Transverse colon (tissue), 4 donors: ENCODE results near the gene FARP1. TPM values are rescaled to one million over a fixed set of nuclear protein-coding genes. Genes with fewer than 3 reads are reported as not detected.

Source experiments
- DNase-seq: peaks from one replicate; pipeline ENCODE4 v3.0.0-alpha.2; 2019
- H3K27ac ChIP-seq, 4 donors: fragments of 200-600 bp; sonication (generic); 2 replicates each; pipeline ENCODE4 v1.5.1; 2016 to 2018; ENCODE audit warnings: inconsistent platforms in 4 of 4
- H3K27me3 ChIP-seq: fragments of 200-600 bp; sonication (generic); 2 replicates; pipeline ENCODE4 v1.5.1; 2017; ENCODE audit warnings: inconsistent platforms
- H3K36me3 ChIP-seq, 4 donors: fragments of 200-600 bp; sonication (generic); 2 replicates each; pipeline ENCODE4 v1.5.1; 2017 to 2019; ENCODE audit warnings: inconsistent platforms in 4 of 4
- H3K4me1 ChIP-seq, 4 donors: fragments of 200-600 bp; sonication (generic); 2 replicates each; pipeline ENCODE4 v1.5.1; 2017 to 2020; ENCODE audit warnings: inconsistent platforms in 4 of 4
- H3K4me3 ChIP-seq, 4 donors: fragments of 200-600 bp; sonication (generic); 1 replicate in 1 of 4; 2 replicates in 3 of 4; pipeline versions ENCODE4 v1.5.1 to v1.6.1; 2017 to 2019; ENCODE audit warnings: inconsistent platforms in 4 of 4
- H3K9me3 ChIP-seq, 2 donors: fragments of 200-600 bp; sonication (generic); 2 replicates each; pipeline ENCODE4 v1.5.1; 2017 to 2019; ENCODE audit warnings: inconsistent platforms in 2 of 2
- EP300 ChIP-seq: sonication (generic); formaldehyde crosslinking; IDR thresholded peaks from one replicate; pipeline ENCODE4 v1.6.1; 2017; ENCODE audit warnings: antibody characterized with exemption, low read depth
- POLR2A ChIP-seq: fragments of 450-650 bp; IDR thresholded peaks from one replicate; pipeline ENCODE4 v1.6.1; 2016; ENCODE audit warnings: antibody characterized with exemption, mild to moderate bottlenecking, moderate library complexity
- POLR2AphosphoS5 ChIP-seq, 3 donors: sonication (generic); formaldehyde crosslinking; IDR thresholded peaks; one replicate each; pipeline ENCODE4 v1.6.1; 2016; ENCODE audit warnings: antibody characterized with exemption in 3 of 3
- WGBS, 2 donors: methylation state at CpG; one replicate each; pipeline ENCODE4 v1.1.5; 2018; ENCODE audit warnings: low coverage in 1 of 2; 5-methylcytosine and 5-hydroxymethylcytosine counted together
- in situ Hi-C, 4 donors: fragments of 200-750 bp; cut with MboI; loops; one replicate each; pipeline versions ENCODE4 v1.15.0 to v1.15.1; 2017; ENCODE audit warnings: low sequenced_read_pairs in 3 of 4, low pct_ligation_motif_present in 1 of 4, low pct_unique_long_range_greater_than_20kb in 1 of 4
- intact Hi-C: fragments of 100-400 bp; cut with DNase I; formaldehyde crosslinking; loops from one replicate; pipeline ENCODE4 v1.15.1; 2023; ENCODE audit warnings: low total_unique reads
- total RNA-seq, 4 donors: library from RNA; depleted of rRNA; stranded (reverse); fragments of >200 nt; gene quantifications; one replicate each; pipeline ENCODE4 v1.1.0, GENCODE V29; 2016
- TF ChIP-seq, protein P1 (sequence below), 5 experiments: fragments of 200-600 bp in 3 of 5; fragments of 450-650 bp in 2 of 5; sonication (generic) in 3 of 5; IDR thresholded peaks; 1 replicate in 2 of 5; 2 replicates in 3 of 5; pipeline ENCODE4 v1.5.1; 2016 to 2017; ENCODE audit warnings: antibody characterized with exemption in 5 of 5, inconsistent platforms in 3 of 5, mild to moderate bottlenecking in 2 of 5, moderate library complexity in 1 of 5

Gene FARP1
- total RNA-seq, 4 donors from 2014 or later = 32.8 to 41.8 (median 38.3) TPM

DNA sequence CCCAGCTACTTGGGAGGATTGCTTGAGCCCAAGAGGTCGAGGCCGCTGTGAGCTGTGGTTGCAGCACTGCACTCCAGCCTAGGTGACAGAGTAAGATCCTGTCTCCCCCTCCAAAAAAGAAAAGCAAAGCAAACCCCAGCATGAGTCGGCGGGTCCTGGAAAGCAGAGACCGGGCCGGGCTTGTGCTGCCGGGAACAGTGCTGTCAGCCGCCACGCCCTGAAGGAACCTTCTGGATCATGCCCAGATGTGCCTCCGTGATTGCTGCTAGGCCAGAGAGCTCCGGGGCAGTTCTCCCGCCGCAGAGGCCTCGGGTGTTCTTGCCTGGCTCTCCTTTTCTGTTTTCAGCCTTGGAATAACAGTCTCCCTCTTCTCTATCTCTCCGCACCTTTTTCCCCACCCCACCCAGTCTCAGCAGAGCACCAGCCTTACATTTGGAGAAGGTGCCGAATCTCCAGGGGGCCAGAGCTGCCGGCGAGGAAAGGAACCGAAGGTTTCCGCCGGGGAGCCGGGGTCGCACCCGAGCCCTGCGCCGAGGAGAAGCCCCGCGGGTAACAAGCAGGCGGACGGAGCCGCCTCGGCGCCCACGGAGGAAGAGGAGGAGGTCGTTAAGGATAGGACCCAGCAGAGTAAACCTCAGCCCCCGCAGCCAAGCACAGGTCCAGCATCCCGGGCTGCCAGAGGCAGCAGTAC, 252.1 kb downstream of the FARP1 start:
- Histone ChIP-seq H3K27me3 (no peaks in the 10 kb centered on the region), H3K36me3 (no peaks in the 10 kb centered on the region), H3K4me1 (no peaks in the 10 kb centered on the region), H3K4me3 (no peak overlapping the region), H3K27ac (no peak overlapping the region), H3K9me3 (no peaks in the 10 kb centered on the region)
- TF ChIP-seq POLR2AphosphoS5 (IDR thresholded peaks at IDR 0.05) = no peak
- TF ChIP-seq, protein P1, sequence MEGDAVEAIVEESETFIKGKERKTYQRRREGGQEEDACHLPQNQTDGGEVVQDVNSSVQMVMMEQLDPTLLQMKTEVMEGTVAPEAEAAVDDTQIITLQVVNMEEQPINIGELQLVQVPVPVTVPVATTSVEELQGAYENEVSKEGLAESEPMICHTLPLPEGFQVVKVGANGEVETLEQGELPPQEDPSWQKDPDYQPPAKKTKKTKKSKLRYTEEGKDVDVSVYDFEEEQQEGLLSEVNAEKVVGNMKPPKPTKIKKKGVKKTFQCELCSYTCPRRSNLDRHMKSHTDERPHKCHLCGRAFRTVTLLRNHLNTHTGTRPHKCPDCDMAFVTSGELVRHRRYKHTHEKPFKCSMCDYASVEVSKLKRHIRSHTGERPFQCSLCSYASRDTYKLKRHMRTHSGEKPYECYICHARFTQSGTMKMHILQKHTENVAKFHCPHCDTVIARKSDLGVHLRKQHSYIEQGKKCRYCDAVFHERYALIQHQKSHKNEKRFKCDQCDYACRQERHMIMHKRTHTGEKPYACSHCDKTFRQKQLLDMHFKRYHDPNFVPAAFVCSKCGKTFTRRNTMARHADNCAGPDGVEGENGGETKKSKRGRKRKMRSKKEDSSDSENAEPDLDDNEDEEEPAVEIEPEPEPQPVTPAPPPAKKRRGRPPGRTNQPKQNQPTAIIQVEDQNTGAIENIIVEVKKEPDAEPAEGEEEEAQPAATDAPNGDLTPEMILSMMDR (IDR thresholded peaks at IDR 0.05) = no peak
- no peak for TF ChIP-seq POLR2A
- TF ChIP-seq EP300 = no peak
- 94% methylated on average over 37 of the region's 37 CpGs; no CpG with 5 or more reads in 1 of the 2 donors for WGBS, 2 donors
- no peak for DNase-seq
- intact Hi-C loops (no loop called here), in situ Hi-C loops (loop anchor here in 1 of 4 donors (25.0 kb wide), 1 partner anchor 258 kb away; the partner anchor contains the start of gene FARP1)

DNA sequence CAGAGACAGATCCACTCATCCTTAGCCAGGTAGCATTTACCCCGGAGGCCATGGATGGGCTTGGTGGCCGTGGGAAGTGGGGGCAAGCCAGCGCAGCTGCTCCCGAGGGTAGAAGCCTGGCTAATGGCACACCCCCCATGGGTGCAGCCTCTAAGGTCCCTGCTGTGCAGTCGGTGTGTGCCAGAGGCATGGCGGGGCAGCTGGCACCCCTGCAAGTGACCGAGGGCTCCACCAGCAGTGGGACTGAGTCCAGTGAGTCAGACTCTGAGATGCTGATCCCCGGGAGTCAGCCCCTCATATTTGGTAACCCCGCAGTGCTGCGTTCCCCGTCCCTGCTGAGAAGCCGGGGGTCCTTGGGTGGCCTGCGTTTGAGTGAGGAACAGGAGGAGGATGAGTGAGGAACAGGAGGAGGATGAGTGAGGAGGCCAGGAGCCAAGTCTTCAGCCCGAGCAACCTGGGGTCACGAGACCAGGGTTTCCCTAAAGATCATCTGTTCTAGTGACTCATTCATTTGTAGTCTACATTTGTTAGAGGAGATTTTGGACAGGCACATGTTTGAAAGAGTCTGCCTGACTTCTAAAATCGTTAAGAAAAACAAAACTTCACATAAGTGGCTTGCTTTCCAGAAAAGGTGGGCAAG, 253.3 kb downstream of the FARP1 start:
- TF ChIP-seq, protein P1 (IDR thresholded peaks at IDR 0.05) = no peak
- TF ChIP-seq POLR2A = no peak
- TF ChIP-seq EP300 = no peak
- TF ChIP-seq POLR2AphosphoS5 (IDR thresholded peaks at IDR 0.05) = no peak
- 76 to 83% methylated on average over 2 to 15 of the region's 16 CpGs for WGBS, 2 donors
- in situ Hi-C loops (loop anchor here in 1 of 4 donors (25.0 kb wide), 1 partner anchor 259 kb away; the partner anchor contains the start of gene FARP1), intact Hi-C loops (no loop called here)
- Histone ChIP-seq H3K4me1 (no peaks in the 10 kb centered on the region), H3K27ac (no peak overlapping the region), H3K36me3 (no peaks in the 10 kb centered on the region), H3K27me3 (no peaks in the 10 kb centered on the region), H3K4me3 (no peak overlapping the region), H3K9me3 (no peaks in the 10 kb centered on the region)
- DNase-seq = no peak

GRCh38 chr13:98397221-98397620, 254.3 kb downstream of the FARP1 start:
- no peaks in the 10 kb centered on the region for H3K9me3 ChIP-seq
- H3K27ac ChIP-seq = peak overlapping the region in 1 of 4 donors; percentile 11
- no peaks in the 10 kb centered on the region for H3K27me3 ChIP-seq
- TF ChIP-seq POLR2A = no peak
- TF ChIP-seq, protein P1 (IDR thresholded peaks at IDR 0.05) = peak in 3 of 5 experiments; percentile 16 to 27 (median 16)
- TF ChIP-seq EP300 = no peak
- TF ChIP-seq POLR2AphosphoS5 (IDR thresholded peaks at IDR 0.05) = no peak
- no peaks in the 10 kb centered on the region for H3K4me1 ChIP-seq
- H3K4me3 ChIP-seq = no peak overlapping the region
- intact Hi-C loops (no loop called here), in situ Hi-C loops (loop anchor here in 1 of 4 donors (25.0 kb wide), 1 partner anchor 260 kb away; the partner anchor contains the start of gene FARP1)
- H3K36me3 ChIP-seq = no peaks in the 10 kb centered on the region
- no peak for DNase-seq
- WGBS, 2 donors = 90 to 100% methylated on average over 1 of the region's 1 CpG

- in situ Hi-C loops = loop anchor here in 1 of 4 donors (25.0 kb wide), 1 partner anchor 261 kb away; the partner anchor contains the start of gene FARP1
- TF ChIP-seq EP300 (no peak), POLR2AphosphoS5 (IDR thresholded peaks at IDR 0.05) (peak in 1 of 3 donors; percentile 10)
- intact Hi-C loops = no loop called here
- H3K27me3 ChIP-seq = no peaks in the 10 kb centered on the region
- H3K9me3 ChIP-seq = no peaks in the 10 kb centered on the region
- no peak overlapping the region for H3K4me3 ChIP-seq
- 74 to 85% methylated on average over 7 of the region's 7 CpGs for WGBS, 2 donors
- no peaks in the 10 kb centered on the region for H3K36me3 ChIP-seq
- peak overlapping the region in 1 of 4 donors; percentile 11 for H3K27ac ChIP-seq
- no peaks in the 10 kb centered on the region for H3K4me1 ChIP-seq
- no peak for DNase-seq
Observed at GRCh38 chr13:98397861-98398260, 255.0 kb downstream of the FARP1 start.
